Measurements from ENCODE around the gene C10orf90. TPM values are rescaled to one million over a fixed set of nuclear protein-coding genes. Genes with fewer than 3 reads are reported as not detected.

The C10orf90 gene
- total and polyA plus RNA-seq, 7 donors, result 0.03 to 1.1 (median 0.33) TPM; not detected in 4

DNA sequence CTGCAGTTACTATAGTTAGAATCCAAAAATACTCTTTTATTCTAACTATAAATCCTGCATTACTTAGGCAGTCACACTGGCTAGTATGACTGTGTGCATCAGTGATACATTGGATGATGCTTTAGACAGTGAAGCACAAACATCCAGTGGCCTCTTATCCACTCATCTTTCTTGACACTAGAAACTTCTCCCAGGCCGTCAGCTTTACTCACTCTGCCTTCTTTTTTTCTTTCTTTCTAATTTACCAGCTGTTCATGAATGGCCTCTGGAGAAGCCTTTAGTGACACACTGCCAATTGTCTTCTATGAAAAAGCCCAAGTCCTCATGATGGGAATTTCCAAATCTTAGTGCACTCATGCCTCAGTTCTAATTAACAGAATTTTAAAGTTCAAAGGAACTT is 26.2 kb upstream of the C10orf90 start:
- Histone ChIP-seq H3K4me3 (no peak overlapping the region), H3K9me3 (no peaks in the 10 kb centered on the region), H3K36me3 (no peaks in the 10 kb centered on the region), H3K27ac (no peak overlapping the region), H3K27me3 (no peaks in the 10 kb centered on the region), H3K4me1 (no peaks in the 10 kb centered on the region)
- intact Hi-C loops (cut with DNase I), result no loop called here
- no peak for DNase-seq
- WGBS, 2 donors, result 54 to 61% methylated on average over 1 of the region's 1 CpG
- no peak for TF ChIP-seq POLR2A (IDR thresholded peaks at IDR 0.05)

DNA sequence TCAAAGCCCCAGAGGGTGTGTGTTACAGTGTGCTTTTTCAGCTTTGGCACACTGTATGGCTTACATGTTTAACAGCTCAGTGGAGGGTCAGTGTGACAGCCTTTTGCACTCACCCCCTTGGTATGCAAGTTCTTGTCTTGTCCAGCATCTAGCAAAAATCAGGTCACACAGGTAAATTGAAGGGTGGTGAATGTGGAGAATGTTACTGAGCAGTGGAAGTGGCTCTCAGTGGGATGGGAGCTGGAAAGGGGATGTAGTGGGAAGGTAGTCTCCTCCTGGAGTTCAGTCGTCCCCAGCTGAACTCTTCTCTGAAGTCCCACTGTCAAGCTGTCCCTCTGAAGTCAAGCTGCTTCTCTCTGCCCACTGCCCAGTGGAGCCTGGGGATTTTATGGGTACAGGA is 21.0 kb upstream of the C10orf90 start:
- Histone ChIP-seq H3K36me3 (no peaks in the 10 kb centered on the region), H3K4me3 (no peak overlapping the region), H3K4me1 (no peaks in the 10 kb centered on the region), H3K9me3 (peaks cover 0 to 3% (median 0%) of the 10 kb centered on the region in 4 donors), H3K27ac (no peak overlapping the region), H3K27me3 (no peaks in the 10 kb centered on the region)
- TF ChIP-seq, protein P1, sequence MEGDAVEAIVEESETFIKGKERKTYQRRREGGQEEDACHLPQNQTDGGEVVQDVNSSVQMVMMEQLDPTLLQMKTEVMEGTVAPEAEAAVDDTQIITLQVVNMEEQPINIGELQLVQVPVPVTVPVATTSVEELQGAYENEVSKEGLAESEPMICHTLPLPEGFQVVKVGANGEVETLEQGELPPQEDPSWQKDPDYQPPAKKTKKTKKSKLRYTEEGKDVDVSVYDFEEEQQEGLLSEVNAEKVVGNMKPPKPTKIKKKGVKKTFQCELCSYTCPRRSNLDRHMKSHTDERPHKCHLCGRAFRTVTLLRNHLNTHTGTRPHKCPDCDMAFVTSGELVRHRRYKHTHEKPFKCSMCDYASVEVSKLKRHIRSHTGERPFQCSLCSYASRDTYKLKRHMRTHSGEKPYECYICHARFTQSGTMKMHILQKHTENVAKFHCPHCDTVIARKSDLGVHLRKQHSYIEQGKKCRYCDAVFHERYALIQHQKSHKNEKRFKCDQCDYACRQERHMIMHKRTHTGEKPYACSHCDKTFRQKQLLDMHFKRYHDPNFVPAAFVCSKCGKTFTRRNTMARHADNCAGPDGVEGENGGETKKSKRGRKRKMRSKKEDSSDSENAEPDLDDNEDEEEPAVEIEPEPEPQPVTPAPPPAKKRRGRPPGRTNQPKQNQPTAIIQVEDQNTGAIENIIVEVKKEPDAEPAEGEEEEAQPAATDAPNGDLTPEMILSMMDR (IDR thresholded peaks at IDR 0.05), result no peak
- TF ChIP-seq POLR2AphosphoS5 (IDR thresholded peaks at IDR 0.05), result no peak
- no peak for TF ChIP-seq POLR2A (IDR thresholded peaks at IDR 0.05)
- no peak for TF ChIP-seq EP300 (IDR thresholded peaks at IDR 0.05)
- DNase-seq, result no peak
- 33 to 51% methylated on average over 1 of the region's 1 CpG for WGBS, 2 donors
- intact Hi-C loops (cut with DNase I), result no loop called here

GRCh38 chr10:126690534-126690933 is 20.0 kb upstream of the C10orf90 start:
- Histone ChIP-seq H3K27me3 (no peaks in the 10 kb centered on the region), H3K36me3 (no peaks in the 10 kb centered on the region), H3K4me1 (no peaks in the 10 kb centered on the region), H3K27ac (no peak overlapping the region), H3K9me3 (peaks cover 0 to 3% (median 0%) of the 10 kb centered on the region in 4 donors), H3K4me3 (no peak overlapping the region)
- WGBS, 2 donors, result 53 to 56% methylated on average over 2 of the region's 2 CpGs
- no peak for DNase-seq
- intact Hi-C loops (cut with DNase I), result no loop called here
- TF ChIP-seq, protein P1 (IDR thresholded peaks at IDR 0.05), result no peak
- TF ChIP-seq POLR2AphosphoS5 (IDR thresholded peaks at IDR 0.05), result no peak
- TF ChIP-seq EP300 (IDR thresholded peaks at IDR 0.05), result no peak
- no peak for TF ChIP-seq POLR2A (IDR thresholded peaks at IDR 0.05)

DNA sequence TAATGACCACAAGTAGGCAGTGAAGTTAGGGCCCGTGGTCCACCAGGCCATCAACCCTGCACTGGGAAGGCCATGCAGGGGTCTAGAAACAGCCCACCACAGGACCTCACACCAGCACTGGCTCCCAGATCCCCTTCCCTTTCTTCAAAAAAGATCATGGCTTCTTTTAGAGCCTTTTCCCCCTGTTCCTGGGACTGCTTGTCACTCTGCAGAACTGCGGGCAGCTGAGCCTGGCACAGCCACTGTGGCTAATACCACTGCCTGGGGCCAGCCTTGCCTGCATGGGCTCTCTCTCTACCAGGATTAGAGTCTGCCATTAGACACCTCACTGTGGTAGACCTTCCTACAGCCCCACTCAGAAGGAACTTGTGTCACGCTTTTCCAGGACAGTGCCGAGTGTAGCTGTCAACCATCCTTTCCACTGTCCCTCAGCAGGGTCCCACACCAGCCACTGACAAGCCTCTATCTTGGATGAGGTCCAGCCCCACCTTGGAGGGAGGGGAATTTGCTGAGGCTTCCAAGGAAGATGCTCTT is 19.0 kb upstream of the C10orf90 start:
- intact Hi-C loops (cut with DNase I), result no loop called here
- TF ChIP-seq, protein P1 (IDR thresholded peaks at IDR 0.05), result no peak
- TF ChIP-seq POLR2A (IDR thresholded peaks at IDR 0.05) (no peak), POLR2AphosphoS5 (IDR thresholded peaks at IDR 0.05) (no peak), EP300 (IDR thresholded peaks at IDR 0.05) (no peak)
- Histone ChIP-seq H3K4me1 (no peaks in the 10 kb centered on the region), H3K36me3 (no peaks in the 10 kb centered on the region), H3K27me3 (no peaks in the 10 kb centered on the region), H3K9me3 (peaks cover 0 to 3% (median 0%) of the 10 kb centered on the region in 4 donors), H3K4me3 (no peak overlapping the region), H3K27ac (no peak overlapping the region)
- no peak for DNase-seq
- WGBS, 2 donors, result 89 to 91% methylated on average over 4 of the region's 4 CpGs

GRCh38 chr10:126687121-126687606 is 16.7 kb upstream of the C10orf90 start:
- no peak for TF ChIP-seq POLR2AphosphoS5 (IDR thresholded peaks at IDR 0.05)
- no peak for TF ChIP-seq POLR2A (IDR thresholded peaks at IDR 0.05)
- TF ChIP-seq, protein P1 (IDR thresholded peaks at IDR 0.05), result no peak
- TF ChIP-seq EP300 (IDR thresholded peaks at IDR 0.05), result no peak
- Histone ChIP-seq H3K4me3 (no peak overlapping the region), H3K27ac (no peak overlapping the region), H3K36me3 (no peaks in the 10 kb centered on the region), H3K9me3 (peaks cover 0 to 3% (median 0%) of the 10 kb centered on the region in 4 donors), H3K27me3 (no peaks in the 10 kb centered on the region), H3K4me1 (no peaks in the 10 kb centered on the region)
- intact Hi-C loops (cut with DNase I), result no loop called here
- DNase-seq, result no peak
- WGBS, 2 donors, result 61 to 64% methylated on average over 10 of the region's 10 CpGs
